IMR-90 (cell line): ENCODE results near the gene MGRN1. TPM values are rescaled to one million over a fixed set of nuclear protein-coding genes. Genes with fewer than 3 reads are reported as not detected.
A peak's percentile ranks its signal among the peaks of the same experiment; 100 is the strongest.

ENCODE experiments used
- ATAC-seq: fragments of 200-7000 bp; cut with Tn5 transposase; 2 replicates; pipeline ENCODE4 v1.9.1; 2020; ENCODE audit warnings: low read depth, mild to moderate bottlenecking, moderate library complexity
- BruUV-seq: library from RNA; stranded (reverse); fragments of 400-500 nt; replicated peaks from 2 replicates; lab custom pipeline; 2021; lab: Mats Ljungman, UMichigan
- CTCF ChIA-PET: fragments of 300-600 bp; formaldehyde crosslinking; extraction: SDS; loops from one replicate; lab custom pipeline; 2021; ENCODE audit warnings: antibody characterized with exemption; lab: Yijun Ruan, JAX
- POLR2A ChIA-PET: fragments of 300-600 bp; sonication (Branson Sonifier 250); formaldehyde crosslinking; loops from one replicate; lab custom pipeline; 2022; ENCODE audit warnings: antibody characterized with exemption; ENCODE audit not compliant: unreplicated experiment; lab: Charles Lee
- DNase-seq: peaks from one replicate; pipeline ENCODE4 v3.0.0; 2013
- H2AFZ ChIP-seq: replicated peaks from 2 replicates; pipeline ENCODE3; 2013; ENCODE audit warnings: low read length, mild to moderate bottlenecking; ENCODE audit not compliant: poor library complexity
- H2AK5ac ChIP-seq: 2 replicates; pipeline ENCODE4 v1.6.1; 2013; ENCODE audit warnings: low read depth, low read length, inconsistent platforms
- H2AK9ac ChIP-seq: replicated peaks from 2 replicates; pipeline ENCODE3; 2013; ENCODE audit warnings: mild to moderate bottlenecking, low read depth, low read length, moderate library complexity; ENCODE audit not compliant: poor library complexity
- H2BK120ac ChIP-seq: 2 replicates; pipeline ENCODE4 v1.6.1; 2013; ENCODE audit warnings: low read depth, low read length, inconsistent platforms
- H2BK15ac ChIP-seq: 3 replicates; pipeline ENCODE4 v1.6.1; 2013; ENCODE audit warnings: low read depth, low read length, inconsistent platforms
- H2BK20ac ChIP-seq: 2 replicates; pipeline ENCODE4 v1.6.1; 2013; ENCODE audit warnings: low read depth, mild to moderate bottlenecking, inconsistent platforms, low read length, moderate library complexity
- H2BK5ac ChIP-seq: 2 replicates; pipeline ENCODE4 v1.6.1; 2013; ENCODE audit warnings: mild to moderate bottlenecking, low read depth, low read length, inconsistent platforms; ENCODE audit not compliant: poor library complexity, severe bottlenecking
- H3K14ac ChIP-seq: replicated peaks from 2 replicates; pipeline ENCODE4 v1.6.1; 2013; ENCODE audit warnings: low read depth, low read length, inconsistent platforms
- H3K18ac ChIP-seq: 2 replicates; pipeline ENCODE4 v1.6.1; 2013; ENCODE audit warnings: low read depth, low read length, control low read depth
- H3K23ac ChIP-seq: 2 replicates; pipeline ENCODE4 v1.6.1; 2013; ENCODE audit warnings: low read depth, low read length, inconsistent platforms
- H3K27ac ChIP-seq: 2 replicates; pipeline ENCODE4 v1.5.1; 2013; ENCODE audit warnings: mild to moderate bottlenecking, control low read depth, low read length; ENCODE audit not compliant: insufficient read depth
- H3K27me3 ChIP-seq: 2 replicates; pipeline ENCODE4 v1.6.1; 2013; ENCODE audit warnings: low read length; ENCODE audit not compliant: control insufficient read depth, insufficient read depth
- H3K36me3 ChIP-seq: 2 replicates; pipeline ENCODE4 v1.6.1; 2013; ENCODE audit warnings: low read length, mixed read lengths; ENCODE audit not compliant: control insufficient read depth, insufficient read depth
- H3K4ac ChIP-seq: 2 replicates; pipeline ENCODE4 v1.6.1; 2013; ENCODE audit warnings: low read depth, low read length, inconsistent platforms
- H3K4me1 ChIP-seq: 2 replicates; pipeline ENCODE4 v1.6.1; 2013; ENCODE audit warnings: low read length, mixed read lengths; ENCODE audit not compliant: control insufficient read depth, insufficient read depth
- H3K4me2 ChIP-seq: 2 replicates; pipeline ENCODE4 v1.6.1; 2013; ENCODE audit warnings: low read depth, mild to moderate bottlenecking, control low read depth, low read length, moderate library complexity
- H3K4me3 ChIP-seq: 2 replicates; pipeline ENCODE4 v1.5.1; 2013; ENCODE audit warnings: low read depth, mild to moderate bottlenecking, control low read depth, low read length, moderate library complexity; ENCODE audit not compliant: insufficient read depth
- H3K56ac ChIP-seq: 2 replicates; pipeline ENCODE4 v1.6.1; 2013; ENCODE audit warnings: low read length, inconsistent platforms; ENCODE audit not compliant: insufficient read depth; ENCODE audit errors: extremely low read depth
- H3K79me1 ChIP-seq, 2 experiments: 2 replicates each; pipeline ENCODE4 v1.6.1; 2013; ENCODE audit warnings: low read length in 2 of 2, inconsistent platforms in 1 of 2, low read depth in 1 of 2
- H3K9ac ChIP-seq: 2 replicates; pipeline ENCODE4 v1.6.1; 2013; ENCODE audit warnings: low read depth, low read length, control low read depth
- H3K9me1 ChIP-seq: 2 replicates; pipeline ENCODE4 v1.6.1; 2013; ENCODE audit warnings: low read length, inconsistent platforms; ENCODE audit not compliant: insufficient read depth
- H3K9me3 ChIP-seq: 2 replicates; pipeline ENCODE4 v1.6.1; 2013; ENCODE audit warnings: low read length; ENCODE audit not compliant: control insufficient read depth, insufficient read depth
- H4K20me1 ChIP-seq: 2 replicates; pipeline ENCODE4 v1.6.1; 2013; ENCODE audit warnings: low read length, inconsistent platforms; ENCODE audit not compliant: insufficient read depth
- H4K5ac ChIP-seq: 2 replicates; pipeline ENCODE4 v1.6.1; 2013; ENCODE audit warnings: mild to moderate bottlenecking, low read depth, low read length, control low read depth
- H4K8ac ChIP-seq, 2 experiments: 2 replicates each; pipeline ENCODE4 v1.6.1; 2013; ENCODE audit warnings: low read depth in 2 of 2, low read length in 2 of 2, control low read depth in 1 of 2, inconsistent platforms in 1 of 2
- H4K91ac ChIP-seq: 2 replicates; pipeline ENCODE4 v1.6.1; 2013; ENCODE audit warnings: low read depth, low read length, inconsistent platforms; ENCODE audit not compliant: insufficient read depth
- BHLHE40 ChIP-seq: fragments of 150-350 bp; IDR thresholded peaks from 2 replicates; pipeline ENCODE4 v1.6.1; 2016; ENCODE audit warnings: mild to moderate bottlenecking, low read depth, low read length
- CEBPB ChIP-seq: IDR thresholded peaks from 2 replicates; pipeline ENCODE4 v1.6.1; 2012; ENCODE audit warnings: low read depth, low read length, improper control_type of control experiment
- CHD1 ChIP-seq: IDR thresholded peaks from 2 replicates; pipeline ENCODE4 v1.6.1; 2012; ENCODE audit warnings: low read depth, low read length, improper control_type of control experiment
- FOS ChIP-seq: fragments of 150-350 bp; IDR thresholded peaks from 2 replicates; pipeline ENCODE4 v1.6.1; 2016; ENCODE audit warnings: low read depth, low read length
- MAFK ChIP-seq: IDR thresholded peaks from 2 replicates; pipeline ENCODE4 v1.6.1; 2012; ENCODE audit warnings: low read depth, low read length, improper control_type of control experiment
- MAZ ChIP-seq: IDR thresholded peaks from 2 replicates; pipeline ENCODE4 v1.6.1; 2012; ENCODE audit warnings: low read depth, mild to moderate bottlenecking, low read length, improper control_type of control experiment, moderate library complexity, borderline replicate concordance
- MXI1 ChIP-seq: IDR thresholded peaks from 2 replicates; pipeline ENCODE4 v1.6.1; 2012; ENCODE audit warnings: low read depth, mild to moderate bottlenecking, low read length, moderate library complexity, borderline replicate concordance
- NFE2L2 ChIP-seq: fragments of 150-350 bp; IDR thresholded peaks from 2 replicates; pipeline ENCODE4 v1.6.1; 2016; ENCODE audit warnings: low read depth, mild to moderate bottlenecking, low read length
- POLR2A ChIP-seq: IDR thresholded peaks from 2 replicates; pipeline ENCODE4 v1.6.1; 2012; ENCODE audit warnings: mild to moderate bottlenecking, low read depth, low read length
- RAD21 ChIP-seq: IDR thresholded peaks from 2 replicates; pipeline ENCODE4 v1.6.1; 2012; ENCODE audit warnings: low read length, improper control_type of control experiment
- RCOR1 ChIP-seq: IDR thresholded peaks from 2 replicates; pipeline ENCODE4 v1.6.1; 2012; ENCODE audit warnings: mild to moderate bottlenecking, low read length, improper control_type of control experiment; ENCODE audit not compliant: insufficient replicate concordance
- RFX5 ChIP-seq: IDR thresholded peaks from 2 replicates; pipeline ENCODE4 v1.8.0; 2012; ENCODE audit warnings: low read depth, mild to moderate bottlenecking, low read length, moderate library complexity
- SMC3 ChIP-seq: fragments of 150-350 bp; IDR thresholded peaks from 2 replicates; pipeline ENCODE4 v1.6.1; 2016; ENCODE audit warnings: low read depth, mild to moderate bottlenecking, antibody characterized with exemption, low read length, moderate library complexity
- WGBS, 2 experiments: methylation state at CpG; one replicate each; pipeline versions ENCODE4 v1.1.5 to v1.1.7; 2013; ENCODE audit warnings: missing lambda C conversion rate in 2 of 2; ENCODE audit not compliant: insufficient read length in 1 of 2; ENCODE audit errors: extremely low coverage in 2 of 2; 5-methylcytosine and 5-hydroxymethylcytosine counted together
- dilution Hi-C: fragments of 300-500 bp; cut with HindIII; formaldehyde crosslinking; loops from one replicate; pipeline ENCODE4 v1.14.3; 2018; ENCODE audit warnings: low sequenced_read_pairs; ENCODE audit not compliant: unreplicated experiment
- in situ Hi-C: fragments of 300-500 bp; cut with MboI; formaldehyde crosslinking; loops from 3 replicates; pipeline ENCODE4 v1.14.3; 2019; ENCODE audit warnings: low sequenced_read_pairs, inconsistent platforms, mixed read lengths
- intact Hi-C: fragments of 100-400 bp; cut with micrococcal nuclease; formaldehyde crosslinking; loops from 2 replicates; pipeline ENCODE4 v1.10.0; 2022
- polyA plus RNA-seq, 3 experiments: library from polyadenylated mRNA; depleted of rRNA; stranded (reverse); fragments of >200 nt; gene quantifications; 2 replicates each; pipeline ENCODE4 v1.2.3, GENCODE V29; 2012; ENCODE audit warnings: low replicate concordance in 1 of 3
- total RNA-seq: library from RNA; depleted of rRNA; stranded (reverse); fragments of >200 nt; gene quantifications from 2 replicates; pipeline ENCODE4 v1.2.3, GENCODE V29; 2012
- TF ChIP-seq, protein P1 (sequence below): fragments of 150-350 bp; IDR thresholded peaks from 2 replicates; pipeline ENCODE4 v1.6.1; 2016; ENCODE audit warnings: low read depth, mild to moderate bottlenecking, low read length, moderate library complexity, borderline replicate concordance
- TF ChIP-seq, protein P2 (sequence below): conservative IDR thresholded peaks from 2 replicates; pipeline ENCODE4 v1.5.1; 2012; ENCODE audit warnings: mild to moderate bottlenecking, low read depth, low read length, improper control_type of control experiment
- TF ChIP-seq, protein P3 (sequence below): fragments of 150-350 bp; IDR thresholded peaks from 2 replicates; pipeline ENCODE4 v1.6.1; 2017; ENCODE audit warnings: mild to moderate bottlenecking, antibody characterized with exemption, low read length, low read depth

Gene MGRN1
- total and polyA plus RNA-seq, 2 of the 4 experiments (the other 2 are of a cell fraction) = 11.7 to 32.7 TPM

DNA sequence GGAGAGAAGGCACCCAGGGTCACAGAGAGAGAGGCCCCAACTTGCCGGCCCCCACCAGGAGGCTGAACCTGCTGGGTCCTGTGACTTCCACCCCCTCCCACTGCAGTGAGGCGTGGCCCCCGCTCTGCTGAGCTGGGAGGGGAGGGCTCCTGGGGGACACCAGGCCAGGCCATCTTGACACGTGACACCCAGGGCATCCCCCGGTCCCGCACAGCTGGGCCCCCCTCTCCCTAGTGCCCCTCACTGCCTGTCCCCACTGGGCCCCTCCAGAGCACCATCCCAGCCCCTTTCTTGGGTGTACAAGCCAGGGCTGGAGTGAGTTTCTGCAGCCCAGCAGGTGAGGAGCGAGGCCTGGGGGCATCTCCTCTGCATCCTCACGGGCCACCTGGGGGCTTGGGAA, 22.3 kb upstream of the MGRN1 start:
- H3K9me1 ChIP-seq = no peaks in the 10 kb centered on the region
- H3K56ac ChIP-seq = no peak overlapping the region
- no peak overlapping the region for H2BK120ac ChIP-seq
- no peak overlapping the region for H4K8ac ChIP-seq
- no peak overlapping the region for H4K5ac ChIP-seq
- H2BK5ac ChIP-seq = no peak overlapping the region
- H4K20me1 ChIP-seq = peaks cover 3% of the 10 kb centered on the region
- ChIA-PET POLR2A (no interaction called here), CTCF (no interaction called here)
- no peak overlapping the region for H3K14ac ChIP-seq
- intact Hi-C loops (no loop called here), in situ Hi-C loops (no loop called here), dilution Hi-C loops (no loop called here)
- no peak overlapping the region for H2BK20ac ChIP-seq
- H3K36me3 ChIP-seq = peaks cover 5% of the 10 kb centered on the region; the same call in 1 of the 2 replicates
- no peak overlapping the region for H2AK5ac ChIP-seq
- H3K79me1 ChIP-seq = peaks cover under 1% of the 10 kb centered on the region in 2 experiments; a peak in 1 of 4 replicates
- no peak overlapping the region for H2BK15ac ChIP-seq
- H2AFZ ChIP-seq = peak overlapping the region; percentile 39
- ATAC-seq = no peak
- H3K4me3 ChIP-seq = no peak overlapping the region
- WGBS, 2 experiments = no CpG with 5 or more reads among the region's 8 CpGs
- H3K23ac ChIP-seq = no peak overlapping the region
- no peak overlapping the region for H3K4ac ChIP-seq
- DNase-seq = no peak
- H3K9ac ChIP-seq = no peak overlapping the region
- no peaks in the 10 kb centered on the region for H3K4me1 ChIP-seq
- peak overlapping the region; percentile 50 for H2AK9ac ChIP-seq
- no peak for TF ChIP-seq POLR2A
- TF ChIP-seq, protein P1, sequence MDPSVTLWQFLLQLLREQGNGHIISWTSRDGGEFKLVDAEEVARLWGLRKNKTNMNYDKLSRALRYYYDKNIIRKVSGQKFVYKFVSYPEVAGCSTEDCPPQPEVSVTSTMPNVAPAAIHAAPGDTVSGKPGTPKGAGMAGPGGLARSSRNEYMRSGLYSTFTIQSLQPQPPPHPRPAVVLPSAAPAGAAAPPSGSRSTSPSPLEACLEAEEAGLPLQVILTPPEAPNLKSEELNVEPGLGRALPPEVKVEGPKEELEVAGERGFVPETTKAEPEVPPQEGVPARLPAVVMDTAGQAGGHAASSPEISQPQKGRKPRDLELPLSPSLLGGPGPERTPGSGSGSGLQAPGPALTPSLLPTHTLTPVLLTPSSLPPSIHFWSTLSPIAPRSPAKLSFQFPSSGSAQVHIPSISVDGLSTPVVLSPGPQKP = no peak
- TF ChIP-seq RAD21 = no peak
- TF ChIP-seq BHLHE40 = no peak
- no peak for TF ChIP-seq RCOR1
- TF ChIP-seq CHD1 = no peak
- no peak for TF ChIP-seq RFX5
- TF ChIP-seq NFE2L2 = no peak
- TF ChIP-seq CEBPB = no peak
- TF ChIP-seq SMC3 = no peak
- TF ChIP-seq MXI1 = no peak
- TF ChIP-seq, protein P2, sequence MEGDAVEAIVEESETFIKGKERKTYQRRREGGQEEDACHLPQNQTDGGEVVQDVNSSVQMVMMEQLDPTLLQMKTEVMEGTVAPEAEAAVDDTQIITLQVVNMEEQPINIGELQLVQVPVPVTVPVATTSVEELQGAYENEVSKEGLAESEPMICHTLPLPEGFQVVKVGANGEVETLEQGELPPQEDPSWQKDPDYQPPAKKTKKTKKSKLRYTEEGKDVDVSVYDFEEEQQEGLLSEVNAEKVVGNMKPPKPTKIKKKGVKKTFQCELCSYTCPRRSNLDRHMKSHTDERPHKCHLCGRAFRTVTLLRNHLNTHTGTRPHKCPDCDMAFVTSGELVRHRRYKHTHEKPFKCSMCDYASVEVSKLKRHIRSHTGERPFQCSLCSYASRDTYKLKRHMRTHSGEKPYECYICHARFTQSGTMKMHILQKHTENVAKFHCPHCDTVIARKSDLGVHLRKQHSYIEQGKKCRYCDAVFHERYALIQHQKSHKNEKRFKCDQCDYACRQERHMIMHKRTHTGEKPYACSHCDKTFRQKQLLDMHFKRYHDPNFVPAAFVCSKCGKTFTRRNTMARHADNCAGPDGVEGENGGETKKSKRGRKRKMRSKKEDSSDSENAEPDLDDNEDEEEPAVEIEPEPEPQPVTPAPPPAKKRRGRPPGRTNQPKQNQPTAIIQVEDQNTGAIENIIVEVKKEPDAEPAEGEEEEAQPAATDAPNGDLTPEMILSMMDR = no peak
- no peak for TF ChIP-seq MAFK
- TF ChIP-seq MAZ = no peak
- TF ChIP-seq, protein P3, sequence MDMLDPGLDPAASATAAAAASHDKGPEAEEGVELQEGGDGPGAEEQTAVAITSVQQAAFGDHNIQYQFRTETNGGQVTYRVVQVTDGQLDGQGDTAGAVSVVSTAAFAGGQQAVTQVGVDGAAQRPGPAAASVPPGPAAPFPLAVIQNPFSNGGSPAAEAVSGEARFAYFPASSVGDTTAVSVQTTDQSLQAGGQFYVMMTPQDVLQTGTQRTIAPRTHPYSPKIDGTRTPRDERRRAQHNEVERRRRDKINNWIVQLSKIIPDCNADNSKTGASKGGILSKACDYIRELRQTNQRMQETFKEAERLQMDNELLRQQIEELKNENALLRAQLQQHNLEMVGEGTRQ = no peak
- TF ChIP-seq FOS = no peak
- H4K91ac ChIP-seq = no peak overlapping the region
- H3K9me3 ChIP-seq = no peaks in the 10 kb centered on the region
- BruUV-seq = no TSS peak
- H3K18ac ChIP-seq = no peak overlapping the region
- no peak overlapping the region for H3K4me2 ChIP-seq
- peaks cover 19% of the 10 kb centered on the region for H3K27me3 ChIP-seq
- H3K27ac ChIP-seq = no peak overlapping the region
